Immature natural killer cell (primary cell): ENCODE data around the gene IL18R1. TPM values are rescaled to one million over a fixed set of nuclear protein-coding genes. Genes with fewer than 3 reads are reported as not detected.
"Not testable (repeated sequence)": the region's sequence is repeated elsewhere in the genome, so short reads cannot be mapped to it uniquely, and the experiment has no call there.

Experiments used
- DNase-seq, 3 donors: peaks; one replicate each; pipeline ENCODE4 v3.0.0; 2022; ENCODE audit warnings: mixed read lengths in 1 of 3
- H3K27ac Mint-ChIP-seq, 6 donors: one replicate each; pipeline ENCODE4 v1.8.0; 2020; ENCODE audit warnings: mixed read lengths in 6 of 6, mild to moderate bottlenecking in 5 of 6, inconsistent platforms in 4 of 6, moderate library complexity in 3 of 6
- H3K27me3 Mint-ChIP-seq, 3 donors: one replicate each; pipeline ENCODE4 v1.8.0; 2020 to 2021; ENCODE audit warnings: low read depth in 3 of 3, mild to moderate bottlenecking in 3 of 3, mixed read lengths in 3 of 3, moderate library complexity in 3 of 3, inconsistent platforms in 1 of 3
- H3K36me3 Mint-ChIP-seq, 3 donors: one replicate each; pipeline ENCODE4 v1.8.0; 2020; ENCODE audit warnings: mixed read lengths in 3 of 3, inconsistent platforms in 2 of 3, mild to moderate bottlenecking in 2 of 3
- H3K4me1 Mint-ChIP-seq, 2 donors: one replicate each; pipeline ENCODE4 v1.8.0; 2020; ENCODE audit warnings: inconsistent platforms in 2 of 2, mild to moderate bottlenecking in 2 of 2, mixed read lengths in 2 of 2, moderate library complexity in 1 of 2
- H3K4me3 Mint-ChIP-seq, 5 donors: one replicate each; pipeline ENCODE4 v1.8.0; 2020; ENCODE audit warnings: mild to moderate bottlenecking in 5 of 5, mixed read lengths in 5 of 5, inconsistent platforms in 3 of 5, moderate library complexity in 3 of 5
- H3K9me3 Mint-ChIP-seq, 6 donors: one replicate each; pipeline ENCODE4 v1.8.0; 2020; ENCODE audit warnings: mild to moderate bottlenecking in 6 of 6, mixed read lengths in 6 of 6, inconsistent platforms in 4 of 6, moderate library complexity in 3 of 6
- polyA plus RNA-seq, 3 donors: library from polyadenylated mRNA; unstranded; fragments of 300-500 nt; fragmentation: Illumina TruSeq; gene quantifications; one replicate each; pipeline ENCODE4 v1.2.3, GENCODE V29; 2021

IL18R1 gene
- 10 to 100 TPM; 32.9 to 49.9 (median 37.4) TPM for polyA plus RNA-seq

DNA sequence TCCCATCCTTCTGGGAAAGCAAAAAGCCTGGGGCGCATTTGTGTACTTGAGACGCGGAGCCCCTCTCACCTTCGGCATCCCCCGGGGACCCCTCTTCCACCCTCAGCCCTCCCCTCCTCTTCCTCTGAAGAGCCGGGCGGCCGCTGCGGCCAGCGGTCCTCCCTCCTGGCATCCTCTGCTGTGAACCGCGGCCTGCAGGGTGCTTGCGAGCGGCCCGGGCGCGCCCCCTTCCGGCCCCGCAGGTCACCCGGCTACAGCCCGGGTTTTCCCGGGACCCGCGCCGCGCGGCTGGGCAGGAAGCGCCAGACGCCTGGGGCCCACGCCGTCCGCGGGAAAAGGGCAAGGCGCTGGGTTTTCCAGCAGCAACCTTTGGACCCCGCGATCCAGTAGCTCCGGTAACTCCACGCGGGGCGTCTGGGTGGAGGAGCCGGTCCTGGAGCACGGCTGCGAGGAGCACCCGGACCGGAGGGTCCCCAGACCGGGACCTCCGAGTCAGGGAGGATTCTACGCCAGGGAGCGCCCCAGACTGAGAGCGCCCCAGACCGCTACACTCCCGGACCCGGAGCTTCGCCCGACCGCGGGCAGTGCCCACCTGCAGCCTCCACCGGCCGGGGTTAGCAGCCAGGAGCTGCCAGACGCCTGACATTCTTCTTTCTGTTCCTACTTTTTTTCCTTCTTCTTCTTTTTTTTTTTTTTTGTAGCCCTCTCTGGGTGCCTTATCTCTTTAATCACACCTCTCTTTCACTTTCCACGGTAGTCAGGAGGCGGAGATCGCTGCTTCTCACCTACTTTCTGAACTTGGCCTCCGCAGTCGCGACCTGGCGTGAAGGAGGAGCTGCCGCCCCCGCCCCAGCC lies at the start of gene IL18R1:
TSS of gene IL18R1 (plus strand) at position 271 of the 855 bp plus-strand sequence. CDS start 6,865 bp downstream, outside the sequence.
- DNase-seq = peak; percentile 75 to 80 (median 78)
- H3K36me3 Mint-ChIP-seq = no peaks in the 10 kb centered on the region
- H3K27me3 Mint-ChIP-seq = peaks cover 4 to 7% (median 4%) of the 10 kb centered on the region in 3 donors
- H3K27ac Mint-ChIP-seq = peak within 1 kb of the TSS; percentile 96 to 99 (median 97)
- H3K9me3 Mint-ChIP-seq = no peaks in the 10 kb centered on the region
- H3K4me1 Mint-ChIP-seq = peaks cover 46 to 53% of the 10 kb centered on the region in 2 donors
- peak within 1 kb of the TSS; percentile 98 to 100 (median 98) for H3K4me3 Mint-ChIP-seq

- no peak overlapping the region for H3K27ac Mint-ChIP-seq
- H3K4me3 Mint-ChIP-seq = no peak overlapping the region
- peaks cover 0 to 3% (median 0%) of the 10 kb centered on the region in 3 donors for H3K36me3 Mint-ChIP-seq
- no peaks in the 10 kb centered on the region for H3K9me3 Mint-ChIP-seq
- H3K4me1 Mint-ChIP-seq = peaks cover 18 to 24% of the 10 kb centered on the region in 2 donors
- DNase-seq = no peak
- H3K27me3 Mint-ChIP-seq = peaks cover 2 to 8% (median 7%) of the 10 kb centered on the region in 3 donors
Measured at GRCh38 chr2:102306125-102306524, 49.5 kb upstream of the IL18R1 start.

DNA sequence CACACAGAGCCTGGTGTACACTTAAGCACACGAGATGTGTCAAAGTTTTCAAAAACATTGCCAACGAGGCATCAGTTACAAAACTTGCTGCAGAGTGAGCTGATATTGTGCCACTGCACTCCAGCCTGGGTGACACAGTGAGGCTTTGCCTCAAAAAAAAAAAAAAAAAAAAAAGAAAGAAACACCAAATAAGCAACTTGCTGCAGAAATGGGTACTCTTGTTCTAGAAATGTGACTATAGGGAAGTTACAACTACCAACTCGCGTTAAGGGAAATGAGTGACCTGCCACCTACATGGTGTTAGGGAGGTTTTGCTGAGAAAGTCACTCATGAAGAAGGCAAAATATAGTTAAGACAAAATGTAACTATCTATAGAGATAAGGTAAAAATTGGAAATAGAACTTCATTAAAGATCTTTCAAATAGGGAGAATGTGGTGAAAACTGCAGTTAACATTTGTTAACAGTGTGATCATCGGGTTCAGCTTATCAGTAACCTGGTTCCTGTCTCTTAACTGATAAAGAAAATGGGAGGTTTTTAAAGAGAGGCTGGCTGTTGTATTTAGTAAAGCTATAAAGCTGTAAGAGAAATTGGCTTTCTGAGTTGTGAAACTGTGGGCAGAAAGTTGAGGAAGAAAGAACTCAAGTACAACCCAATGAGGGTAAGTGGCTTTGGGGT lies 44.5 kb upstream of the IL18R1 start, which contains the start of gene IL1RL1:
TSS of gene IL1RL1 (plus strand) at position 600 of the 677 bp plus-strand sequence. CDS start 26,702 bp downstream, outside the sequence.
- Mint-ChIP-seq H3K9me3 (no peaks in the 10 kb centered on the region), H3K36me3 (peaks cover 0 to 3% (median 0%) of the 10 kb centered on the region in 3 donors), H3K27ac (peak within 1 kb of the TSS in 2 of 6 donors; percentile 9 to 53), H3K4me3 (peak within 1 kb of the TSS in 3 of 5 donors; percentile 10 to 55 (median 13)), H3K4me1 (peaks cover 22 to 23% of the 10 kb centered on the region in 2 donors), H3K27me3 (peaks cover 1 to 5% (median 2%) of the 10 kb centered on the region in 3 donors)
- DNase-seq = no peak

DNA sequence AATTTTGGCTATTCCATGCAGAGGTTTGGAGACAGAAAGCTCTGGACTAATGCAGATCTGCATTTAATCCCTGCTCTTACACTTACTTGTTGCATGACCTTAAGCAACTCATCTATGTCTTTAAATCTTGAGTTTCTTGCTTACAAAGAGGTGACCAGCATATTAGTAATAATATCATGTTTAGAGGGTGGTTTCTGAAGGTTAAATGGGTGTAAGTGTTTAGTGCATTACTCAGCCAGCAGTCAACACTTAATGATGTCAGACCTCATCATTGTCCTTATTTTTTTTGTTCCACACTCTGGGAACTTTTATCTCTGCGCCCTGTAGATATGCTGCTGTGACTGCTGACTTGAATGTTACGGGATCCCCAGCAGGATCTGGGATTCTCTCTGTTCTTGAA lies 42.6 kb upstream of the IL18R1 start:
- Mint-ChIP-seq H3K27me3 (peaks cover 0 to 4% (median 1%) of the 10 kb centered on the region in 3 donors), H3K27ac (no peak overlapping the region), H3K36me3 (no peaks in the 10 kb centered on the region), H3K4me1 (peaks cover 23% of the 10 kb centered on the region in 2 donors), H3K4me3 (no peak overlapping the region), H3K9me3 (no peaks in the 10 kb centered on the region)
- no peak for DNase-seq

- Mint-ChIP-seq H3K9me3 (no peaks in the 10 kb centered on the region), H3K4me1 (peaks cover 23% of the 10 kb centered on the region in 2 donors), H3K4me3 (no peak overlapping the region), H3K27me3 (peaks cover 0 to 2% (median 1%) of the 10 kb centered on the region in 3 donors), H3K36me3 (no peaks in the 10 kb centered on the region), H3K27ac (no peak overlapping the region)
- no peak for DNase-seq
Measured at GRCh38 chr2:102313471-102313870, 42.1 kb upstream of the IL18R1 start.

- no peak overlapping the region for H3K4me3 Mint-ChIP-seq
Measured at GRCh38 chr2:102313950-102314349, 41.6 kb upstream of the IL18R1 start.

DNA sequence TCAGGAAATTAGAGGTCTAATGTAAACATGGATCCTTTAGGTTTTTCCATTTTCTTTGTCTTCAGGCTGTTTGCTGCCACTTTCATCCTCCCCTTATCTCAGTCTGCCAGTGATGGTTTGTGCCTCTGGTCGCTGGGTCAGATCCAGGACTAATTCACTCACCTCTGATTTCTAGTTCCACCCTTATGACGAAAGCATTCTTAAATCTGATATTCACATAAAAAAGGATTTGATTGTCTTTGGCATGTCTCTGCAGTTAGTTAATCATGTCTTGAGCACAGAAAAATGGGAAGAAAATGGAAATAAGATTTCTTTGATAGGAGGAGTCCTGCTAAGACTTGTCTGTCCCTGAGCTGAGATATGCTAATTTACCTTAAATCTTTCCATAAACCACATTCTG lies 39.7 kb upstream of the IL18R1 start:
- H3K36me3 Mint-ChIP-seq = no peaks in the 10 kb centered on the region
- H3K4me3 Mint-ChIP-seq = no peak overlapping the region
- H3K4me1 Mint-ChIP-seq = peaks cover 14 to 17% of the 10 kb centered on the region in 2 donors
- H3K9me3 Mint-ChIP-seq = no peaks in the 10 kb centered on the region
- peaks cover 0 to 2% (median 1%) of the 10 kb centered on the region in 3 donors for H3K27me3 Mint-ChIP-seq
- no peak for DNase-seq
- no peak overlapping the region for H3K27ac Mint-ChIP-seq

More at GRCh38 chr2:102313950-102314349, 41.6 kb upstream of the IL18R1 start:
- Mint-ChIP-seq H3K27me3 (peaks cover 0 to 2% (median 1%) of the 10 kb centered on the region in 3 donors), H3K9me3 (no peaks in the 10 kb centered on the region), H3K4me1 (peaks cover 23% of the 10 kb centered on the region in 2 donors), H3K27ac (no peak overlapping the region), H3K36me3 (no peaks in the 10 kb centered on the region)
- no peak for DNase-seq

GRCh38 chr2:102317715-102318114 lies 37.9 kb upstream of the IL18R1 start:
- Mint-ChIP-seq H3K27ac (no peak overlapping the region), H3K27me3 (peaks cover 0 to 2% (median 1%) of the 10 kb centered on the region in 3 donors), H3K9me3 (no peaks in the 10 kb centered on the region), H3K4me3 (no peak overlapping the region), H3K4me1 (peaks cover 7 to 11% of the 10 kb centered on the region in 2 donors), H3K36me3 (peaks cover 0 to 3% (median 0%) of the 10 kb centered on the region in 3 donors)
- no peak for DNase-seq

DNA sequence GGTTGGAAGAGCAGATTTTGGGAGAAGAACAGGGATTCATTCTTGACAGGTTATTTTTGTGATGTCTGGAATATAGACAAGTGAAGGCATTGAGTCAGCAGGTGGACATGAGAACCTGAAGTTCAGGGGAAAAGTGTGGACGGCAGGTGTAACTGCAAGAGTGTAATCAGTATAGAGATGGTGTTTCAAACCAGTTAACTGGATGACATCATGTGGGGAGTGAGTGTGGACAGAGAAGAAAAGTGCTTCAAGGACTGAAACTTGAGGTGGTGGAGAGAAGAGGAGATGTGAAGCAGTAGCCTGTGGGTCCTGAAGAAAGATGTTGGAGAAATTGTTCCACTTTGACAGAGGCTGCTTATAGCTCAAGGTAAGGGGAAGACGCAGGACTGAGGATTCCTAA lies 37.2 kb upstream of the IL18R1 start:
- Mint-ChIP-seq H3K9me3 (no peaks in the 10 kb centered on the region), H3K4me1 (peaks cover 7 to 11% of the 10 kb centered on the region in 2 donors), H3K4me3 (no peak overlapping the region), H3K27ac (no peak overlapping the region), H3K36me3 (peaks cover 0 to 4% (median 0%) of the 10 kb centered on the region in 3 donors), H3K27me3 (peaks cover 0 to 1% (median 1%) of the 10 kb centered on the region in 3 donors)
- DNase-seq = no peak

DNA sequence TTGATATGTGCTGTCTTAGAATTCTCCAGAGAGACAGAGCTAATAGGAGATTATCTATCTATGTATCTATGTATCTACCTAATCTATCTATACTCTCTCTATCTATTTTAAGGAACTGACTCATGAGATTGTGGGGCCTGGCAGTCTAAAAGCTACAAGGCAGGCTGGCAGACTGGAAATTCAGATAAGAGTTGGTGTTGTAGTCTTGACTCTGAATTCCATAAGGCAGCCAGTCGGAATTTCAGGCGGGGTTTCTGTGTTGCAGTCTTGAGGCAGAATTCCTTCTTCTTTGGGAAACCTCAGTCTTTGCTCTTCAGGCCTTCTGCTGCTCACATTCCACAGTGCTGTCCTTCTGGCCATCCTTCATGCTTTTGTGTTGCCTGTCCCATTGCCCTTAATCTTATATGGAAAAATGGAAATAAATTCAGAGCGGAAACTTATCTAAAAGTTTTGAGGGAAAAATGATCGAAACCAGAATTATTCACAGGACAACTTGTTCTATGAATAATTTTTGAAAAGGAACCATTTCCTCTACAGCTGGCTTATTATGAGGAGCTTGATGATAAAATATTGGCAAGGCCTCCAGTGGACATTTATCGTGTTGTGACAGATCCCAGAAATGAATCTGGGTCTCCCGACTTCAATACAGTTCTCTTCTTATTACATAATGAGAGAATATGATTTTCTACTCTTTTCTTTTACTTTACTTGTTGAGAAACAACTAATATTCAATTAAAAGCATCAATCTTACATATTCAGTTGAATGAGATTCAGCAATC lies 33.5 kb upstream of the IL18R1 start:
- Mint-ChIP-seq H3K27ac (no peak overlapping the region), H3K9me3 (peaks cover 0 to 5% (median 0%) of the 10 kb centered on the region in 6 donors), H3K4me1 (no peaks in the 10 kb centered on the region), H3K36me3 (peaks cover 0 to 7% (median 0%) of the 10 kb centered on the region in 3 donors), H3K4me3 (no peak overlapping the region), H3K27me3 (peaks cover 0 to 2% (median 0%) of the 10 kb centered on the region in 3 donors)
- DNase-seq = no peak

- peak in 2 of 3 donors; percentile 35 to 42 for DNase-seq
- H3K36me3 Mint-ChIP-seq, H3K4me1 Mint-ChIP-seq, H3K27ac Mint-ChIP-seq, H3K27me3 Mint-ChIP-seq, H3K9me3 Mint-ChIP-seq, H3K4me3 Mint-ChIP-seq: not testable (repeated sequence)
Measured at GRCh38 chr2:102324914-102325313, 30.7 kb upstream of the IL18R1 start.

GRCh38 chr2:102331311-102331980 lies 24.1 kb upstream of the IL18R1 start:
- Mint-ChIP-seq H3K4me1 (no peaks in the 10 kb centered on the region), H3K36me3 (peaks cover 0 to 11% (median 0%) of the 10 kb centered on the region in 3 donors), H3K4me3 (no peak overlapping the region), H3K9me3 (peaks cover 0 to 7% (median 0%) of the 10 kb centered on the region in 6 donors), H3K27me3 (peaks cover 0 to 7% (median 2%) of the 10 kb centered on the region in 3 donors), H3K27ac (no peak overlapping the region)
- no peak for DNase-seq

DNA sequence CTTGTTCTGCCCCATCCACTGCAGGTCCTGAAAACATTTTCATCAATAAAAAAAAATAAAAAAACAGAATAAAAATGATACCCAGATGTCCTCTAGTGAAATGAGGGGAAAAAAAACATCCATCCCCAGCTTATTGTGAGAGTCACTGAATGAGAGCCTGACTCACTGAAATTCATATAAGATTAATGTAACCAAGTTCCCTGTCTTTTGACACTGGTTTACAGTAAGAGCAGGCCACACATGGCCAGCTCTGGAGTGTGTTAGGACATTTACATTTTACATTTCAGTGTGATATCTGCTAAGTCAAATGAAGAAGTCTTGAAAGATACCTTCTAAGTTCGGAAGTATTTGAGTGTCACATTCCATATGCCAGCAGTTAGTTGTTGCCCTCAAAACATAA lies 21.1 kb upstream of the IL18R1 start:
- Mint-ChIP-seq H3K36me3 (peaks cover 0 to 11% (median 0%) of the 10 kb centered on the region in 3 donors), H3K4me1 (no peaks in the 10 kb centered on the region), H3K9me3 (peaks cover 0 to 2% (median 0%) of the 10 kb centered on the region in 6 donors), H3K4me3 (no peak overlapping the region), H3K27me3 (peaks cover 0 to 7% (median 2%) of the 10 kb centered on the region in 3 donors), H3K27ac (no peak overlapping the region)
- no peak for DNase-seq
